ENCODE results near the gene PIK3C3.

- TF ChIP-seq POLR2A (IDR thresholded peaks at IDR 0.05; ENCODE audit: low read depth), result no peak
- TF ChIP-seq, protein P1, sequence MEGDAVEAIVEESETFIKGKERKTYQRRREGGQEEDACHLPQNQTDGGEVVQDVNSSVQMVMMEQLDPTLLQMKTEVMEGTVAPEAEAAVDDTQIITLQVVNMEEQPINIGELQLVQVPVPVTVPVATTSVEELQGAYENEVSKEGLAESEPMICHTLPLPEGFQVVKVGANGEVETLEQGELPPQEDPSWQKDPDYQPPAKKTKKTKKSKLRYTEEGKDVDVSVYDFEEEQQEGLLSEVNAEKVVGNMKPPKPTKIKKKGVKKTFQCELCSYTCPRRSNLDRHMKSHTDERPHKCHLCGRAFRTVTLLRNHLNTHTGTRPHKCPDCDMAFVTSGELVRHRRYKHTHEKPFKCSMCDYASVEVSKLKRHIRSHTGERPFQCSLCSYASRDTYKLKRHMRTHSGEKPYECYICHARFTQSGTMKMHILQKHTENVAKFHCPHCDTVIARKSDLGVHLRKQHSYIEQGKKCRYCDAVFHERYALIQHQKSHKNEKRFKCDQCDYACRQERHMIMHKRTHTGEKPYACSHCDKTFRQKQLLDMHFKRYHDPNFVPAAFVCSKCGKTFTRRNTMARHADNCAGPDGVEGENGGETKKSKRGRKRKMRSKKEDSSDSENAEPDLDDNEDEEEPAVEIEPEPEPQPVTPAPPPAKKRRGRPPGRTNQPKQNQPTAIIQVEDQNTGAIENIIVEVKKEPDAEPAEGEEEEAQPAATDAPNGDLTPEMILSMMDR (IDR thresholded peaks at IDR 0.05), result peak in 1 of 3 experiments; percentile 33
Measured at GRCh38 chr18:42052122-42052708, 97.2 kb downstream of the PIK3C3 start.

Data from esophagus muscularis mucosa (tissue), 3 donors.